GM23338 (cell line): ENCODE measurements around the gene TEX101. TPM values are rescaled to one million over a fixed set of nuclear protein-coding genes. Genes with fewer than 3 reads are reported as not detected.
A peak's percentile ranks its signal among the peaks of the same experiment; 100 is the strongest.

Experiments used
- ATAC-seq: fragments of 200-7000 bp; cut with Tn5 transposase; 3 replicates; pipeline ENCODE4 v1.9.1; 2020
- DNase-seq: peaks from one replicate; pipeline ENCODE4 v3.0.0-alpha.2; 2015; ENCODE audit warnings: low spot score
- H2AFZ ChIP-seq: fragments of 200-600 bp; sonication (generic); 2 replicates; pipeline ENCODE4 v1.8.0; 2016; ENCODE audit warnings: antibody characterized with exemption, mild to moderate bottlenecking, moderate library complexity
- H3F3A ChIP-seq: fragments of 200-600 bp; sonication (generic); replicated peaks from 2 replicates; pipeline ENCODE4 v1.8.0; 2017; ENCODE audit warnings: antibody characterized with exemption, mixed run types, low read depth
- H3K27ac ChIP-seq: fragments of 200-600 bp; sonication (generic); 2 replicates; pipeline ENCODE4 v1.6.1; 2016; ENCODE audit warnings: low read depth
- H3K27me3 ChIP-seq: fragments of 200-600 bp; sonication (generic); 2 replicates; pipeline ENCODE4 v1.8.0; 2016; ENCODE audit warnings: mild to moderate bottlenecking, mixed run types, moderate library complexity; ENCODE audit not compliant: insufficient read depth
- H3K36me3 ChIP-seq: fragments of 200-600 bp; sonication (generic); 2 replicates; pipeline ENCODE4 v1.8.0; 2016; ENCODE audit warnings: mild to moderate bottlenecking; ENCODE audit not compliant: insufficient read depth
- H3K4me1 ChIP-seq: fragments of 200-600 bp; sonication (generic); 2 replicates; pipeline ENCODE4 v1.8.0; 2016; ENCODE audit warnings: mild to moderate bottlenecking, moderate library complexity; ENCODE audit not compliant: insufficient read depth
- H3K4me2 ChIP-seq: fragments of 200-600 bp; sonication (generic); 2 replicates; pipeline ENCODE4 v1.7.1; 2017; ENCODE audit warnings: mixed run types
- H3K4me3 ChIP-seq: fragments of 200-600 bp; sonication (generic); 2 replicates; pipeline ENCODE4 v1.6.1; 2016; ENCODE audit warnings: mixed run types
- H3K79me2 ChIP-seq: fragments of 200-600 bp; sonication (generic); replicated peaks from 2 replicates; pipeline ENCODE4 v1.8.0; 2017; ENCODE audit warnings: mild to moderate bottlenecking; ENCODE audit not compliant: insufficient read depth
- H3K9me2 ChIP-seq: fragments of 200-600 bp; sonication (generic); 2 replicates; pipeline ENCODE4 v1.8.0; 2017; ENCODE audit not compliant: insufficient read depth
- H4K20me1 ChIP-seq: fragments of 200-600 bp; sonication (generic); replicated peaks from 2 replicates; pipeline ENCODE4 v1.8.0; 2017; ENCODE audit warnings: mild to moderate bottlenecking; ENCODE audit not compliant: insufficient read depth
- H3K27ac Mint-ChIP-seq: 2 replicates; pipeline ENCODE4 v1.8.0; 2020; ENCODE audit warnings: inconsistent platforms, mild to moderate bottlenecking, moderate library complexity, mixed read lengths
- H3K27me3 Mint-ChIP-seq: 3 replicates; pipeline ENCODE4 v1.8.0; 2022; ENCODE audit warnings: low read depth, mild to moderate bottlenecking, moderate library complexity, mixed read lengths, inconsistent platforms; ENCODE audit not compliant: insufficient read depth, poor library complexity
- H3K36me3 Mint-ChIP-seq: 3 replicates; pipeline ENCODE4 v1.8.0; 2021; ENCODE audit warnings: low read depth, mild to moderate bottlenecking, inconsistent platforms, moderate library complexity, mixed read lengths
- H3K4me1 Mint-ChIP-seq: 3 replicates; pipeline ENCODE4 v1.8.0; 2020; ENCODE audit warnings: mild to moderate bottlenecking, inconsistent platforms, mixed read lengths
- H3K4me3 Mint-ChIP-seq: 3 replicates; pipeline ENCODE4 v1.8.0; 2021; ENCODE audit warnings: moderate library complexity, mild to moderate bottlenecking, inconsistent platforms, mixed read lengths
- H3K9me3 Mint-ChIP-seq: 3 replicates; pipeline ENCODE4 v1.8.0; 2020; ENCODE audit warnings: moderate library complexity, mild to moderate bottlenecking, inconsistent platforms, mixed read lengths
- EZH2phosphoT487 ChIP-seq: fragments of 200-600 bp; sonication (generic); IDR thresholded peaks from one replicate; pipeline ENCODE4 v1.8.1; 2018; ENCODE audit warnings: antibody characterized with exemption; ENCODE audit not compliant: unreplicated experiment
- JUNB ChIP-seq: IDR thresholded peaks from one replicate; pipeline ENCODE4 v1.6.1; 2016; ENCODE audit warnings: antibody characterized with exemption; ENCODE audit not compliant: unreplicated experiment
- ZNF462 ChIP-seq: fragments of 250-450 bp; sonication (Bioruptor Pico); IDR thresholded peaks from 2 replicates; pipeline ENCODE4 v1.5.0; 2020; ENCODE audit warnings: mild to moderate bottlenecking, moderate library complexity
- polyA plus RNA-seq: library from polyadenylated mRNA; unstranded; fragments of >200 nt; fragmentation: Nextera tagmentation; extraction: Ambion mirVana; gene quantifications from 2 replicates; pipeline ENCODE4 v1.2.1, GENCODE V29; 2016
- total RNA-seq: library from RNA; depleted of rRNA; stranded (reverse); fragments of >200 nt; shearing (Covaris generic); gene quantifications from 2 replicates; pipeline ENCODE4 v1.2.3, GENCODE V29; 2014

The TEX101 gene
- total and polyA plus RNA-seq, 2 experiments from 2014 or later = not detected

GRCh38 chr19:43447655-43448054 lies 33.0 kb downstream of the TEX101 start (continued):
- TF ChIP-seq ZNF462 (CRISPR knock-in tag) = no peak
- no peak for TF ChIP-seq JUNB

GRCh38 chr19:43450545-43450997 lies 35.9 kb downstream of the TEX101 start:
- ATAC-seq = no peak
- H3F3A ChIP-seq = no peaks in the 10 kb centered on the region
- H4K20me1 ChIP-seq = no peaks in the 10 kb centered on the region
- Mint-ChIP-seq H3K9me3 (peaks cover 14% of the 10 kb centered on the region), H3K36me3 (peaks cover 7% of the 10 kb centered on the region; the same call in 1 of the 3 replicates), H3K27ac (no peak overlapping the region), H3K27me3 (peaks cover 5% of the 10 kb centered on the region), H3K4me3 (no peak overlapping the region), H3K4me1 (peaks cover 7% of the 10 kb centered on the region; the same call in 2 of the 3 replicates)
- H3K4me1 ChIP-seq = no peaks in the 10 kb centered on the region
- H3K4me3 ChIP-seq = no peak overlapping the region
- no peaks in the 10 kb centered on the region for H3K27me3 ChIP-seq
- TF ChIP-seq EZH2phosphoT487 = no peak
- H3K27ac ChIP-seq = no peak overlapping the region
- no peaks in the 10 kb centered on the region for H3K36me3 ChIP-seq
- H3K79me2 ChIP-seq = no peaks in the 10 kb centered on the region
- H3K4me2 ChIP-seq = no peak overlapping the region
- DNase-seq = no peak
- H3K9me2 ChIP-seq = no peaks in the 10 kb centered on the region
- 0 out of 2 replicates have a peak overlapping the region, but pooled peaks have one; percentile 28 for H2AFZ ChIP-seq

- Histone ChIP-seq H3K27ac (no peak overlapping the region), H3K27me3 (no peaks in the 10 kb centered on the region), H3K4me1 (no peaks in the 10 kb centered on the region), H3K9me2 (no peaks in the 10 kb centered on the region), H3F3A (no peaks in the 10 kb centered on the region), H3K36me3 (no peaks in the 10 kb centered on the region), H3K4me3 (no peak overlapping the region), H4K20me1 (no peaks in the 10 kb centered on the region), H2AFZ (no peak overlapping the region), H3K4me2 (no peak overlapping the region), H3K79me2 (no peaks in the 10 kb centered on the region)
- peaks cover 7% of the 10 kb centered on the region; the same call in 1 of the 3 replicates for H3K36me3 Mint-ChIP-seq
- no peak overlapping the region for H3K4me3 Mint-ChIP-seq
- H3K27me3 Mint-ChIP-seq = peaks cover 2% of the 10 kb centered on the region
- H3K27ac Mint-ChIP-seq = no peak overlapping the region
- no peak for ATAC-seq
- H3K4me1 Mint-ChIP-seq = peaks cover 5% of the 10 kb centered on the region; the same call in 2 of the 3 replicates
- H3K9me3 Mint-ChIP-seq = peaks cover 14% of the 10 kb centered on the region
- no peak for DNase-seq
- no peak for TF ChIP-seq ZNF462 (CRISPR knock-in tag)
Measured at GRCh38 chr19:43452582-43452981, 37.9 kb downstream of the TEX101 start.
